Measurements from ENCODE around the gene BBS9.

BBS9 gene

GRCh38 chr7:33191340-33191739, 62.0 kb downstream of the BBS9 start:
- no peaks in the 10 kb centered on the region for H3K27me3 ChIP-seq
- no peak overlapping the region for H3K4me3 ChIP-seq
- intact Hi-C loops (cut with DNase I; ENCODE audit: low total_unique reads): no loop called here
- DNase-seq: no peak
- H3K4me1 ChIP-seq: no peaks in the 10 kb centered on the region
- no peak for TF ChIP-seq CTCF (IDR thresholded peaks at IDR 0.05)
- no peaks in the 10 kb centered on the region for H3K36me3 ChIP-seq
- no peak overlapping the region for H3K27ac ChIP-seq
- H3K9me3 ChIP-seq: no peaks in the 10 kb centered on the region

GRCh38 chr7:33192695-33193291, 63.4 kb downstream of the BBS9 start:
- H3K4me1 ChIP-seq: no peaks in the 10 kb centered on the region
- DNase-seq: no peak
- H3K9me3 ChIP-seq: no peaks in the 10 kb centered on the region
- no peaks in the 10 kb centered on the region for H3K27me3 ChIP-seq
- intact Hi-C loops (cut with DNase I; ENCODE audit: low total_unique reads): no loop called here
- H3K4me3 ChIP-seq: no peak overlapping the region
- H3K36me3 ChIP-seq: no peaks in the 10 kb centered on the region
- no peak overlapping the region for H3K27ac ChIP-seq
- TF ChIP-seq CTCF (IDR thresholded peaks at IDR 0.05): no peak

- Histone ChIP-seq H3K27me3 (no peaks in the 10 kb centered on the region), H3K9me3 (no peaks in the 10 kb centered on the region), H3K4me1 (no peaks in the 10 kb centered on the region), H3K4me3 (no peak overlapping the region), H3K36me3 (no peaks in the 10 kb centered on the region), H3K27ac (no peak overlapping the region)
- intact Hi-C loops (cut with DNase I; ENCODE audit: low total_unique reads): no loop called here
- DNase-seq: no peak
- no peak for TF ChIP-seq CTCF (IDR thresholded peaks at IDR 0.05)
These were observed 64.0 kb downstream of the BBS9 start for GRCh38 chr7:33193308-33193864.

GRCh38 chr7:33195264-33195663, 65.9 kb downstream of the BBS9 start:
- Histone ChIP-seq H3K4me1 (no peaks in the 10 kb centered on the region), H3K27ac (no peak overlapping the region), H3K4me3 (no peak overlapping the region), H3K9me3 (no peaks in the 10 kb centered on the region), H3K36me3 (no peaks in the 10 kb centered on the region), H3K27me3 (no peaks in the 10 kb centered on the region)
- no peak for DNase-seq
- TF ChIP-seq CTCF (IDR thresholded peaks at IDR 0.05): no peak
- intact Hi-C loops (cut with DNase I; ENCODE audit: low total_unique reads): no loop called here

GRCh38 chr7:33196221-33196620, 66.9 kb downstream of the BBS9 start:
- no peak overlapping the region for H3K27ac ChIP-seq
- DNase-seq: no peak
- intact Hi-C loops (cut with DNase I; ENCODE audit: low total_unique reads): no loop called here
- H3K9me3 ChIP-seq: no peaks in the 10 kb centered on the region
- no peak for TF ChIP-seq CTCF (IDR thresholded peaks at IDR 0.05)
- no peaks in the 10 kb centered on the region for H3K36me3 ChIP-seq
- H3K4me3 ChIP-seq: no peak overlapping the region
- H3K4me1 ChIP-seq: no peaks in the 10 kb centered on the region
- no peaks in the 10 kb centered on the region for H3K27me3 ChIP-seq

GRCh38 chr7:33200282-33200681, 70.9 kb downstream of the BBS9 start:
- no peak for DNase-seq
- H3K27ac ChIP-seq: no peak overlapping the region
- no peaks in the 10 kb centered on the region for H3K9me3 ChIP-seq
- H3K4me3 ChIP-seq: no peak overlapping the region
- intact Hi-C loops (cut with DNase I; ENCODE audit: low total_unique reads): no loop called here
- no peak for TF ChIP-seq CTCF (IDR thresholded peaks at IDR 0.05)
- H3K4me1 ChIP-seq: no peaks in the 10 kb centered on the region
- no peaks in the 10 kb centered on the region for H3K27me3 ChIP-seq
- H3K36me3 ChIP-seq: no peaks in the 10 kb centered on the region
